Common myeloid progenitor, CD34-positive (primary cell): Measurements from ENCODE around the gene TSEN2.
A peak's percentile ranks its signal among the peaks of the same experiment; 100 is the strongest.
"Not testable (repeated sequence)": the region's sequence is repeated elsewhere in the genome, so short reads cannot be mapped to it uniquely, and the experiment has no call there.

Source experiments
- CTCF ChIA-PET: fragments of 350-600 bp; sonication (Branson Sonifier 250); formaldehyde crosslinking; loops from one replicate; lab custom pipeline; 2021; ENCODE audit warnings: antibody characterized with exemption; lab: Charles Lee
- POLR2A ChIA-PET: fragments of 350-600 bp; sonication (Branson Sonifier 250); formaldehyde crosslinking; loops from one replicate; lab custom pipeline; 2021; ENCODE audit warnings: antibody characterized with exemption; lab: Charles Lee
- DNase-seq, 3 donors: peaks; one replicate each; pipeline versions ENCODE4 v3.0.0 to v3.0.0-alpha.2; 2013
- H3K27ac ChIP-seq, 2 experiments: 1 replicate in 1 of 2; 2 replicates in 1 of 2; pipeline ENCODE4 v1.7.0; 2013; ENCODE audit warnings: inconsistent platforms in 2 of 2, low read length in 2 of 2, mild to moderate bottlenecking in 2 of 2, low read depth in 1 of 2, moderate library complexity in 1 of 2; ENCODE audit not compliant: severe bottlenecking in 2 of 2, insufficient read depth in 1 of 2, poor library complexity in 1 of 2
- H3K27me3 ChIP-seq, 5 experiments: replicated peaks in 2 of 5; 1 replicate in 3 of 5; 2 replicates in 2 of 5; pipeline versions ENCODE4 v1.6.1 to v1.7.0; 2013; ENCODE audit warnings: low read length in 4 of 5, mild to moderate bottlenecking in 2 of 5, moderate library complexity in 2 of 5, inconsistent platforms in 1 of 5; ENCODE audit not compliant: insufficient read depth in 5 of 5, control insufficient read depth in 4 of 5
- H3K36me3 ChIP-seq, 4 experiments: 1 replicate in 2 of 4; 2 replicates in 2 of 4; pipeline versions ENCODE4 v1.6.1 to v1.7.0; 2013; ENCODE audit warnings: low read length in 3 of 4, control low read depth in 1 of 4, mild to moderate bottlenecking in 1 of 4; ENCODE audit not compliant: control insufficient read depth in 4 of 4, insufficient read depth in 4 of 4
- H3K4me1 ChIP-seq, 4 experiments: 1 replicate in 3 of 4; 2 replicates in 1 of 4; pipeline versions ENCODE4 v1.6.1 to v1.7.1; 2013; ENCODE audit warnings: low read length in 3 of 4, mild to moderate bottlenecking in 3 of 4, control low read depth in 1 of 4, inconsistent platforms in 1 of 4, moderate library complexity in 1 of 4; ENCODE audit not compliant: control insufficient read depth in 4 of 4, insufficient read depth in 4 of 4; ENCODE audit errors: control extremely low read depth in 1 of 4
- H3K4me3 ChIP-seq, 7 experiments: 1 replicate in 4 of 7; 2 replicates in 3 of 7; pipeline versions ENCODE4 v1.5.1 to v1.7.0; 2013; ENCODE audit warnings: mild to moderate bottlenecking in 7 of 7, low read length in 6 of 7, moderate library complexity in 6 of 7, inconsistent platforms in 2 of 7, low read depth in 2 of 7, control low read depth in 1 of 7; ENCODE audit not compliant: insufficient read depth in 4 of 7, control insufficient read depth in 1 of 7; ENCODE audit errors: extremely low read depth in 1 of 7
- H3K9me3 ChIP-seq, 5 experiments: 1 replicate in 4 of 5; 2 replicates in 1 of 5; pipeline versions ENCODE4 v1.6.1 to v1.7.1; 2013; ENCODE audit warnings: low read length in 4 of 5, mild to moderate bottlenecking in 2 of 5, inconsistent platforms in 1 of 5, low read depth in 1 of 5, moderate library complexity in 1 of 5; ENCODE audit not compliant: control insufficient read depth in 4 of 5, insufficient read depth in 2 of 5; ENCODE audit errors: control extremely low read depth in 1 of 5
- WGBS: methylation state at CpG from one replicate; pipeline ENCODE4 v1.1.5; 2013; ENCODE audit not compliant: insufficient coverage; 5-methylcytosine and 5-hydroxymethylcytosine counted together

Gene TSEN2

DNA sequence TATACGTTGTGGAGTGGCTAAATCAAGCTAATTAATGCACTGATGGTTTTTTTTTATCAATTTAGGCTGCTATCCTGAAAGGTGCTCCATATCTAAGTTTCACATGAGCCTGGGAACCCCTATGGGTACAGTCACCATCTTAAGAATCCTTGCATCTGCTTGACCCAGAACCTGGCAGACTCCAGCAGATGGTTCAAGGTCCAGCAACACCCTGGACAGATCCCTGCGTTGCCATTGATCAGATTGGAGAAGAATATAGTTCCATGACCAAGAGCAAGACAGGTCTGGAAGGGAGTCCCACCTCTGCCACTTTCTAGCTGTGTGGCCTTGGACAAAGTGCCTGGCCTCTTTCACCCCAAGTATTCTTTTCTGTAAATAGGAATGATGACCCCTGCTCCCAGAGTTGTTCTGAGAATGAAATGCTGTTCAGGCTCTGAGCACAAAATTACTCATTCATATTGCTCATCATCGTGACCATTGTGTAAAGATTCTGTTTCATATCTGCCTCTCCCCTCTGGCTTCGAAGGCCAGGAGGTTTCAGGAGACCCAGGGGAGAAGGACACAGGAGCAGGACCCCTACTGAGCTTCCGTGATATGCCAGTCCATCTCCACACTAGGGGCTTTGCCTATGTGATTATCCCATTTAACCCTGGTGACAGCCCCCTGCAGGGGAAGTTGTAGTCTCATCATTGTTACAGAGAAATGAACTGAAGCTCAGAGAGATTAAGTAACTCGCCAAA, 30.0 kb upstream of the TSEN2 start:
- Histone ChIP-seq H3K4me3 (no peak overlapping the region), H3K27ac (no peak overlapping the region), H3K36me3 (no peaks in the 10 kb centered on the region), H3K9me3 (peaks cover 0 to 4% (median 0%) of the 10 kb centered on the region in 5 experiments), H3K27me3 (no peaks in the 10 kb centered on the region), H3K4me1 (peaks cover 0 to 4% (median 2%) of the 10 kb centered on the region in 4 experiments)
- WGBS: 90% methylated on average over 5 of the region's 6 CpGs
- no peak for DNase-seq
- ChIA-PET POLR2A (interaction anchor here (0.7 kb wide), 1 partner anchor 210 kb away, joined by 3 read pairs; the partner anchor contains the start of gene RAF1), CTCF (interaction anchor here (1.0 kb wide), 1 partner anchor 14 kb away, joined by 4 read pairs; no protein-coding TSS in a partner anchor)

DNA sequence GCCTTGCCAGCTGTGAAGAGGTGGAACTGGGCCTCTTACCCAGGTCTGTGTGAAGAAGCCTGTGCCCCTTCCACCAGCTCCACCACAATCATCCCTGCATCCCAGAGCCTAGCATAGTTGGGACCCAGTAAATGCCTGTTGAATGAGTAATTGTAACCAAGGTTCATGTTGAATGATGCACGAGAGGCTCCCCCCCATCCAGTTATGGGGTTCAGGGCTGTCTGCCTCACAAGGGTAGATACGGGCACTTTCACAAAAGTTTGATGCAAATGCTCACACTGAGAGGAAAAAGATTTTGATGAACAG, 29.5 kb upstream of the TSEN2 start:
- Histone ChIP-seq H3K9me3 (peaks cover 0 to 4% (median 0%) of the 10 kb centered on the region in 5 experiments), H3K4me3 (no peak overlapping the region), H3K36me3 (no peaks in the 10 kb centered on the region), H3K27me3 (no peaks in the 10 kb centered on the region), H3K27ac (no peak overlapping the region), H3K4me1 (peaks cover 0 to 4% (median 2%) of the 10 kb centered on the region in 4 experiments)
- POLR2A ChIA-PET: no interaction called here
- no peak for DNase-seq
- CTCF ChIA-PET: no interaction called here
- WGBS: 100% methylated on average over 2 of the region's 2 CpGs

DNA sequence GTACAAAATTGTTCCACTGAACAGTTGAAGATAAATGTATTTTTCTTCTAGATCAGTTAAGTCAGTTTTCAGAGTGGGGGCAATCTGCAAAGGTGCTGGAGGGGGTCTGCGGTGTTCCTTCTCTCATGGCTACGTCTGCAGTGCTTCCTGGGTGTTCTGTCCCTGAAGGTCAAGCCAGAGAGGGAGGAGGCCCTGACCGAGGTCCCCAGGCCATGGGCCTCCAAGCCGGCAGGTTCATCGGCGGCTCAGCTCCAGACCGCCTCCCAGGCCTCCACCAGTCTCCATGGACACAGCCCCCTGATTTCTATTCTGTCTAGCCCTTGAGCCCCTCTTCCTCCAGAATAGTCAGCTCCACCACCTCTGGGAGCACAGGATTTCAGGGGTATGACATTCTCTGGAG, 28.5 kb upstream of the TSEN2 start:
- peaks cover 0 to 4% (median 2%) of the 10 kb centered on the region in 4 experiments for H3K4me1 ChIP-seq
- no peak overlapping the region for H3K4me3 ChIP-seq
- H3K9me3 ChIP-seq: peaks cover 0 to 4% (median 0%) of the 10 kb centered on the region in 5 experiments
- H3K27me3 ChIP-seq: no peaks in the 10 kb centered on the region
- no peak overlapping the region for H3K27ac ChIP-seq
- DNase-seq: no peak
- CTCF ChIA-PET: no interaction called here
- WGBS: 100% methylated on average over 6 of the region's 7 CpGs
- POLR2A ChIA-PET: no interaction called here
- no peaks in the 10 kb centered on the region for H3K36me3 ChIP-seq

DNA sequence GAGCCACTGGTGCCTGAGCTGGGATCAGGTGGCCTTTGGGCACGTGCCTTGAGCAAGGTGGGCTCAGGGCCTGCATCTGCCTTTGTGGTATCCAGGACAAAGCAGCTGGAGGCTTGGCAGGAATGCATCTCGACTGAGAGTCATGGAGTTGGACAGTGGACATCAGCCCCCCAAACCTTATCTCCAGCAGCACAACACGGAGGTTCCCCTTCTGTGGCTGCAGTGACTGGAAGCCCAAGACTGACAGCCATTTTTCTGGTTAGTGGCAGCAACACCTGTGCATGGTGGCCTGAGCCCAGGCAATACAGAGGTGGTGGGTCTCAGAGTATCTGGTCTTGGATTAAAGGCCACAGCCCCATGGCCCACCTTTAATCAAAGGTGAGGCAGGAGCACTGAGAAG, 27.8 kb upstream of the TSEN2 start:
- no peaks in the 10 kb centered on the region for H3K27me3 ChIP-seq
- CTCF ChIA-PET: no interaction called here
- peaks cover 0 to 4% (median 0%) of the 10 kb centered on the region in 5 experiments for H3K9me3 ChIP-seq
- no peak overlapping the region for H3K4me3 ChIP-seq
- DNase-seq: peak in 2 of 3 donors; percentile 44 to 60
- POLR2A ChIA-PET: no interaction called here
- 17% methylated on average over 1 of the region's 3 CpGs for WGBS
- no peaks in the 10 kb centered on the region for H3K36me3 ChIP-seq
- no peak overlapping the region for H3K27ac ChIP-seq
- peaks cover 0 to 4% (median 2%) of the 10 kb centered on the region in 4 experiments for H3K4me1 ChIP-seq

DNA sequence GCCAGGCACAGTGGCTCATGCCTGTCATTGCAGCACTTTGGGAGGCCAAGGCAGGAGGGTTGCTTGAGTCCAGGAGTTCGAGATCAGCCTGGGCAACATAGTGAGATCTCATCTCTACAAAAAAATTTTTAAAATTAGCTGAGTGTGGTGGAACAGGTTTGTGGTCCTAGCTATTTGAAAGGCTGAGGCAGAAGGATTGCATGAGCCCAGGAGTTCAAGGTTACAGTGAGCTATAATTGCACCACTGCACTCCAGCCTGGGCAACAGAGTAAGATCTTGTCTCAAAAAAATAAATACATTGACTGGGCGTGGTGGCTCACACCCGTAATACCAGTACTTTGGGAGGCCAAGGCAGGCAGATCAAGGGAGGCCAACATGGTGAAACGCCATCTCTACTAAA, 26.9 kb upstream of the TSEN2 start:
- CTCF ChIA-PET: interaction anchor here (1.2 kb wide), 1 partner anchor 14 kb away, joined by 3 read pairs; no protein-coding TSS in a partner anchor

DNA sequence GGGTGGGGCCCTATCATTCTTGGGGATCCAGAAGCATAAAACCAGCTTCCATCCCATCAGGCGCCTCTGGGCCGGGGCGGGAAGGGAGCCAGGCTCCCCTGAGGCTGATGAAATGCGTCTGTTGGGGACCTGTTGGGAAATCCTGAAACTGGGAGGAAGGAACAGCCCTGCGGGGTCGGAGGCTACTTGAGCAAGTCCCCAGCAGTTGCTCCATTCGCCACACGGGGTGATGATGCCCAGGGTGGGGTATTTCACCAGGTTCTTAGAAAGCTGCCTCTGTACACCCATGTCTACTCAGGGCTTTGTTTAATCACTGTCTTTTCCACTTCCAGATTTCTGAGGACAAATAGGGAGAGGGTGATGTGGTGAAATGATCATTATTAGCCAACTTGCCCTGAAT, 25.4 kb upstream of the TSEN2 start:
- no peaks in the 10 kb centered on the region for H3K36me3 ChIP-seq
- H3K27ac ChIP-seq: no peak overlapping the region
- no peak overlapping the region for H3K4me3 ChIP-seq
- peaks cover 5 to 13% (median 12%) of the 10 kb centered on the region in 4 experiments for H3K4me1 ChIP-seq
- POLR2A ChIA-PET: no interaction called here
- 93% methylated on average over 8 of the region's 8 CpGs for WGBS
- DNase-seq: peak in 2 of 3 donors; percentile 7
- CTCF ChIA-PET: interaction anchor here (0.8 kb wide), 1 partner anchor 26 kb away, joined by 3 read pairs; no protein-coding TSS in a partner anchor
- no peaks in the 10 kb centered on the region for H3K27me3 ChIP-seq
- no peaks in the 10 kb centered on the region for H3K9me3 ChIP-seq

More for the DNA sequence above, 26.9 kb upstream of the TSEN2 start:
- POLR2A ChIA-PET, H3K27me3 ChIP-seq, H3K4me1 ChIP-seq, H3K36me3 ChIP-seq, DNase-seq, H3K27ac ChIP-seq, H3K4me3 ChIP-seq, H3K9me3 ChIP-seq: not testable (repeated sequence)
- WGBS: 89% methylated on average over 3 of the region's 4 CpGs

DNA sequence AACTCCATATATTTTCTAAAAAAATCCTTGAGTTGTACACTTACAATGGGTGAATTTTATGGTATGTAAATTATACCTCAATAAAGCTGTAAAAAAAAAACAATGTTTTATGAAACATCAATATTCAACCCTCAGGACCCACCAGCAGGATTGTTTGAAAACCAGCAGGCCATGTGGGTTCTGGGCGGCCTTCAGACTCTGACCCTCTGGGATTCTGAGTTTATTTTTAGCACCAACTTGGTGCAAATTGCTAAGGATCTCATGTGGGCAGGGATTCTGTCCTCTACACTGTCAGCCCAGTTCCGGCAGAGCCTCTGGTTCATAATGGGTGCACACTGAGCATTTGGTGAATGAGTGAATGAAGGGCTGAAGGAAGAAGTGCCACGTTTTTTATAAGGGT, 24.2 kb upstream of the TSEN2 start:
- Histone ChIP-seq H3K36me3 (no peaks in the 10 kb centered on the region), H3K4me3 (no peak overlapping the region), H3K27me3 (no peaks in the 10 kb centered on the region), H3K27ac (no peak overlapping the region), H3K4me1 (peaks cover 5 to 13% (median 12%) of the 10 kb centered on the region in 4 experiments), H3K9me3 (no peaks in the 10 kb centered on the region)
- WGBS: 100% methylated on average over 3 of the region's 3 CpGs
- DNase-seq: no peak
- CTCF ChIA-PET: interaction anchor here (1.7 to 2.0 kb wide), 2 partner anchors 33 to 322 kb away, joined by 4 to 6 read pairs; no protein-coding TSS in a partner anchor
- POLR2A ChIA-PET: no interaction called here
